HG02885 (cell line): Measurements from ENCODE around the gene HSPG2.
"Not testable (repeated sequence)": the region's sequence is repeated elsewhere in the genome, so short reads cannot be mapped to it uniquely, and the experiment has no call there.

Experiments
- ATAC-seq: cut with Tn5 transposase; IDR thresholded peaks from one replicate; pipeline ENCODE4 v1.9.1; 2021; ENCODE audit warnings: mild to moderate bottlenecking; ENCODE audit not compliant: unreplicated experiment, poor library complexity

Gene HSPG2

GRCh38 chr1:21935393-21935804 lies 1.7 kb downstream of the HSPG2 start:
- no peak for ATAC-seq

GRCh38 chr1:21933397-21934248 lies 3.5 kb downstream of the HSPG2 start:
- ATAC-seq: no peak

DNA sequence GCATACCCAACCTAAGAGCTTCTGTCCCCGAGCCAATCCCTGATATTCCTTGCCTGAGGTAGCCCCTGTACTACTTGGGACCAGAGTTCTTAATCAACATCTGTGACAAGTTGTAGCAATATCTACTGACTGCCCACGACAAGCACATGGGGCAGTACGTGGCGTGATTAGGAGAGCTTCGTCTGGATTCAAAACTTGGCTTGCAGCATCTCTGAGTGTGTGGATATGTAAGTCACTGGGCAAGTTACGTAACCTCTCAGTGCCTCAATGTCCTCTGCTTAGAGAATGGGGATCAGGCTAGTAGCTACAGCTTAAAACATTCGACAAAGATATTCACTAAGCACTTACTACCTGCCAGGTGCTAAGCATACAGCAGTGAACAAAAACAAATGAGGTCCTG lies 5.0 kb downstream of the HSPG2 start:
- no peak for ATAC-seq

GRCh38 chr1:21931171-21932093 lies 5.7 kb downstream of the HSPG2 start:
- no peak for ATAC-seq

- ATAC-seq: no peak
Observed at GRCh38 chr1:21930629-21931170, 6.4 kb downstream of the HSPG2 start.

GRCh38 chr1:21930080-21930571 lies 7.0 kb downstream of the HSPG2 start:
- ATAC-seq: no peak

GRCh38 chr1:21927533-21928237 lies 9.4 kb downstream of the HSPG2 start:
- no peak for ATAC-seq

DNA sequence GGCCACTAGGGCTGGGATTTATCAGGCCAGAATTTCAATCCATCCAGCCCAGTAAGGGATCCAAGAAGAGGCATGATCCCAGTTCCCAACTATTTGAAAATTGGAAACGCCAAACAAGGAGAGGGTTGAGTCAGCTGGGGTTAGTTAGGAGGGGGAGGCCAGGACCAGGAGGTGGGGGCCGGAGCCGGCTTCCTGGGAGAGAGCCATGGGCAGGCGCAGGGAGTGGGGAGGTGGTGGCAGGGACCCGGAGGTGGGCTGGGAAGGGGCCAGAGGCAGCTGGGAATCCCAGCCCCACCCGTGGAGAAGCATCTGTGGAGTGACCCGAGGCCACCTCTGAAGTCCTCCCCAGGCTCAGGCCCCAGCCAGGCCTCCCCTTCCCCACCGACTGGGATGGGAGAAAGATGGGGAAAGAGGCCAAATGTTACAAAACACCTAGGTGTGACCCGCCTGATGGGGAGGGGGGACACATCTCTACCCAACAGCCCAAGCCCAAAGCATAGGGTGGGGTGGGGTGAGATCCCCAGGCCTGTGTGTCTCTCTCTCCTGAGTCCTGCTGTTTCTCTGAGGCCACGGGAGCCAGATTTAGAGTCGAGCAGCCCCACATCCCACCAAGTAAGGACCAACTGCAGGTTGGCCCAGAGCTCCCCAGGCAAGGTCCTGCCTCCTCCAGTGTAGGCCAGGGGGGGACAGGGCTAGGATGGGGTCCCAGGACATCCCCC lies 10.1 kb downstream of the HSPG2 start:
- ATAC-seq: no peak

DNA sequence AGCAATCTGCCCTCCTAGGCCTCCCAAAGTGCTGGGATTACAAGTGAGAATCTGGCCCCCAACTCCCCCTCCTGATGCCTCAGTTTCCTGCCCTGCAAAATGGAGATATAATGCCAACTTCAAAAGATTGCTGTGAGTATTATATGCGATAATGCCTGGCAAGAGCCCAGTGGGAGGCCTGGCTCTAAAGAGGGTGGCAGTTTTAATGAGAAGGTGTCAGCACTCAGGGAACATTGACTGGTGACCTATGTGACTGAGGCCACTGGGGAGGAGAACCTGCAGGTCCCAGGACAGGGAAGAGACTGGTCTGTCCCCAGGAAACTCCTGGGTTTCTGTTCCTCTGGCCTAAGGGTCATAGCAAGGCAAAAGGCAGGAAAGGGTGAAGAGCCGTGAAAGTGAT lies 11.0 kb downstream of the HSPG2 start:
- no peak for ATAC-seq

DNA sequence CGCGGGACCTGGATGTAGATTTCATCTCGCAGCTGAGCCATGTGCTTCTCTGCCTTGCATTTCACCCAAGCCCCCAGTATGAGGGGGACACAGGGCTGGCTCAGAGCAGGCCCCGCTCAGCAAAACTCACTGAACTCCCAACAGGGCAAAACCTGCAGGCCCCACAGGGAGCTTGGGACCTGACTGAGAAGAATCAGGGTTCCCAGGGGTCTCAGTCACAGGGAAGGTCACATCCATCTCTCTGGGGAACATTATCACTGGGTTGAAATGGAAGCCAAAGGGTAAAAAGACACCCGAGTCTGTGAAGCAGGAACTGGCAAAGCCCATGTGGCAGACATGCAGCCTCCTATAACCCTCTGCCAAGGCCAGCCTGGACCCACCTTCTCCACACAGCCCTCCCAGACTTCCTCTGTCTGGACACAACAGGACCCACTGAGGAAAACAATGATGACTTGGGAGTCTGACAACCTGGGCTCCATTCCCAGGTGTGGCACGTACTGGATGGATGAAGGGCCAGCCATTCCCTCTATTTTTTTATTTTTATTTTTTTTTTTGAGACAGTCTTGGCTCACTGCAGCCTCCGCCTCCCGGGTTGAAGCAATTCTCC lies 11.7 kb downstream of the HSPG2 start:
- no peak for ATAC-seq

- ATAC-seq: no peak
Observed at GRCh38 chr1:21924503-21925005, 12.6 kb downstream of the HSPG2 start.

GRCh38 chr1:21922090-21923013 lies 14.8 kb downstream of the HSPG2 start:
- no peak for ATAC-seq

DNA sequence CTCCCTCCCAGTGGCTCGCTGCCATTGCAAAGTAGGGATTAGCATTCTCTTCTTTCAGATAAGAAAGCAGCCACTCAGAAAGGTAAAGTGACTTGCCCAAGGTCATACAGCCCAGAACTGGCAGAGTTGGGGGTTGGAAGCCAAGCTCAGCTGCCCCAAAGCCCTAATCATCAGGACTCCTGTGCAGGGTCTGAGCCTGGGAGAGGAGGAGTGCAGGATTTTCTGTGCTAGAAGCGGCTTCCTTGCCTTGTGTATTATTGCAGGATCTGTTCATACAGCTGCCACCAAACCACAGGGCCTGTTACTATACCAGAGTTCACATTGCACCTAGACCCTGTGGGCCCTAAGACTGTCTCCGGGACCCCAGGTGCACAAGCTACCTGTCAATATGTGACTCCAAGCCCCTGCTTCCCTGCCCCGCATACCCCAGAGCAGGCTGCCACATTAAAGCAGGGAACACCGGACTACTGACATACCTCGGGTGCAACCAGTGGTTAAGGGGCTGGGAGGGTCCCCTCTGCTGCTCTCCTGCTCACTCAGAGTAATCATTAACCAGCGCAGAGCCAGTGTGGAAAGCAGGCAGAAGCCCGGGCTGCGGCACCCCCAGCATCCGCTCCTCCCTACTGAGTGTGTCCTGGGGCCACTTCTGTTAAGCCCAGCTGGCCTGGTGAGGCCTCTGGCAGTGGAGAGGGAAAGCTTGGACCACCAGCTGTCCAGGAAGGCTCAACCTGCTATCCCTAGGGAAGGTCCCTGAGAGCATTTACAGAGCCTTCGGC lies 15.8 kb downstream of the HSPG2 start:
- no peak for ATAC-seq

- no peak for ATAC-seq
Observed at GRCh38 chr1:21919520-21919919, 17.6 kb downstream of the HSPG2 start.

DNA sequence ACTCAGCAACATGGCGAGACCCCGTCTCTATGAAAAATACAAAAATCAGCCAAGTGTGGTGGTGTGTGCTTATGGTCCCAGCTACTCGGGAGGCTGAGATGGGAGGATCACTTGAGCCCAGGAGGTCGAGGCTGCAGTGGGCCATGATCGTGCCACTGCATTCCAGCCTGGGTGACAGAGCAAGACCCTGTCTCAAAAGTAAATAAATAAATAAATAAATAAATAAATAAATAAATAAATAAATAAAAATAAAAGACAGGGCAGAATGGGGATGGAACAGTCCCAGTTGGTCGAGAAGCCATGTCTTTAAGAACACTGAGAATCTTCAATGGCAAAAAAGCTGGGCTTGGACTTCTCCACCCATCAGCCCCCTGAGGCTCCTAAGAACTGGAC lies 19.9 kb downstream of the HSPG2 start:
- not testable (repeated sequence) for ATAC-seq

- no peak for ATAC-seq
Observed at GRCh38 chr1:21916447-21917238, 20.5 kb downstream of the HSPG2 start.
